HG03064 (cell line): ENCODE measurements around the gene OR2W3.

Experiments used
- ATAC-seq: cut with Tn5 transposase; IDR thresholded peaks from one replicate; pipeline ENCODE4 v1.9.1; 2021; ENCODE audit warnings: low read depth; ENCODE audit not compliant: unreplicated experiment

The OR2W3 gene

DNA sequence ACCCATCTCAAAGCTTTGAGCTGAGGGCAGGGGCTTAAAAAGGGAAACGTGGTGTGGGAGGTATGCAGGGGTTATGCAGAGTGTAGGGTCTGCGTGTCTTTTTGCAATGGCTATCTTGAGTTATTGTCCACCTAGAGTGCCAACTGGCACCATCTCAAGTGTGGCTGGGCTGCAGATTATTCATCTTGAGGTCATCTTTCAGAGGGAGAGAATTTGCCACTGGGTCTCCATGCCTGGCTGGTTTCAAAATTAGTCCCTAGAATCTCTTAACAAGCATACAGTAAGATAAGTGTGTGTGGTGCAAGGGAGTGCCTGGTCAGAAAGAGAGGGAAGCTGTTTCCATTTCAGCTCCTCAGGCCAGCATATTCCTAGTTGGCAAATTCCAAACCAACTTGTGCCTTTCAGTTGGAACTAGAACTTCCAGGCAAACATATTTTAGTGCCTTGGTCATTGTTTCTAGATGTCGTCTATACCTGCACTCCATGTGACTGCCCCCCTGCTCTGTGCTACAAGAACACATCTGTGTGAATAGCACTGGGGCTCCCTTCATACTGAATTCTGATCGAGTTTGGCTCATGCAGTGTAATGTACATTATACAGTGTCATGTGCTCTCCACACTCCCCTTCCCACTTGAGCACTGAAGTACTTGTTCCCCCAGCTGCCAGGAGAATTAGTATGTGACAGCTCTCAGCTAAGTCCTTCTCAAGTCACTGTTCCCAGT is 19.7 kb downstream of the OR2W3 start:
- no peak for ATAC-seq

DNA sequence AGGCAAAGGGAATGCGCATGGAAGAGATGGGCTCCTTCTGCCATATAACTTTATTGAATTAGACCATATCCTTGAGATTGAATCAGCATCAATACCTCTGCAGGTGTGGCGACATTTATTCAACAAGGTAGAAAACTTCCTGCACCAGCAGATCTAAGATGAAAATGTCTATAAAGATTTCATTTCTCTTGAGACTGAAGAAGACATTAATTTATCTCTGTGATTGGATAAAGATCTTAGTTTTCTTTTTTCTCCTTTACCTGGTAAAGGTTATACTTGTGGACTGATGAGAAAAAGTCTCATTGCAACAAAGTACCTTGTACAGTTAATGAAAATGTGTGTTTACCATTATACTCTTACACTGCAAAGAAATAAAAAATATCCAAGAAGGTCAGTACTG is 24.6 kb downstream of the OR2W3 start, which contains the start of gene OR2T8:
Gene OR2T8, plus strand, starts transcription at position 301 of the 400 bp plus-strand sequence. CDS start 766 bp downstream, outside the sequence.
- no peak for ATAC-seq

DNA sequence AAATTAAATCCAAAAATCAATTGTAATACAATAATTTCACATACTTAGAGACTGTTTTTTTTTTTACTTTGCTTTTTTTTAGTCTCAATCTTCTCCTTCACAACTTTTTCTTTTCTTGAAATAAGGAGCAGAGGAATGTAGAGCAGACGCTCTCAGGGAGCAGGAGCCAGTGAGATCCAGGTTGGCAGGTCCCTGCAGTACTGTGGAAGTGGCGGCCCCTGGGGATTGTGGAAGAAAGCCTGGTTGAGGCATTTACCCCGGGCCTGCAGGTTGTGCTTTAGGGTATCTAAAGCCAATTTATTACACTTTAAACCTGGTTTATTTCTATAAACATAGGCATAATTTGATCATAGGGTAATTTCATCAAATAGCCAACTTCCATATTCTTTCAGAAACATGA is 28.6 kb downstream of the OR2W3 start:
- no peak for ATAC-seq

DNA sequence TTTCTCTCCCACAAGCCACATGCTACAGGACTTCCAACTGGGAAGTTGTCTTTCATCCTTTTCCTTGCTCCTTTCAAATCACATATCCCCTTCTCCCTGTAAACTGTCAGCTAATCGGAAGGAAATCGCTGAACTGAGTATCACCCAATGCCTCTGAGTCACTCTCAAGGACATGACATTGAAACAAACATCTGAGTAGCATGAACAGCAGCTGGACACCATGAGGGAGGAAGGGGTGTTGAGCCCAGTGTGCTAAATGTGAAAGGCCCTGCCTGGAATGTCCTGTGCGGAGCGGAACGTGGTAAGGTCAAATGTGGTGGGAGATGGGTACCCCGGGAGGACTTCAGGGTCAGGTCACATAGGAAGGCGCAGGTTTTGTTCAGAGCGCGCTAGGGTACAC is 29.5 kb downstream of the OR2W3 start, which contains the start of gene OR2AJ1:
Gene OR2AJ1, plus strand, starts transcription at position 22 of the 400 bp plus-strand sequence. CDS start 8,880 bp downstream, outside the sequence.
- no peak for ATAC-seq

DNA sequence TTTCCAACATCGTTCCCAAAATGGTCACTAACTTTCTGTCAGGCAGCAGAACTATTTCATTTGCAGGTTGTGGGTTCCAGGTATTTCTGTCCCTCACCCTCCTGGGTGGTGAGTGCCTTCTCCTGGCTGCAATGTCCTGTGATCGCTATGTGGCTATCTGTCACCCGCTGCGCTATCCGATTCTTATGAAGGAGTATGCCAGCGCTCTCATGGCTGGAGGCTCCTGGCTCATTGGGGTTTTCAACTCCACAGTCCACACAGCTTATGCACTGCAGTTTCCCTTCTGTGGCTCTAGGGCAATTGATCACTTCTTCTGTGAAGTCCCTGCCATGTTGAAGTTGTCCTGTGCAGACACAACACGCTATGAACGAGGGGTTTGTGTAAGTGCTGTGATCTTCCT is 38.6 kb downstream of the OR2W3 start:
- no peak for ATAC-seq

DNA sequence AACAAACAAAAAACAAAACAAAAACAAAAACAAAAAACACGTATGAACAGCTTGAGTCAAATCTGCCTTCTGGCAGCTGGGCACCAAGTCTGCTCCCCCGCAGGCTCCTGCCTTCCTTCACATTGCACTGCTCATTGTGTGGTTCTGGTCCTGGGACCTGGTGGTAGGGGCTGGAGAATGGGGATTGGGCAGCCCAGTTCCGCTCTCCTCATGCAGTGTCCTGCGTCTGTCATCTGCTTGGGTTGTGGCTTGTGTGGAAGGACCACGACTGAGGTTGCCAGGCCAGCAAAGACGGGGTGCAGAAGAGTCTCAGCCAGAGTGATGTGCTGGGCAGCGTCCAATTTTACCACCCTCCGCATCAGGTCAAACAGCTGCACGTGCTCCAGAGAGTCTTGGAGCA is 40.4 kb downstream of the OR2W3 start:
- no peak for ATAC-seq

DNA sequence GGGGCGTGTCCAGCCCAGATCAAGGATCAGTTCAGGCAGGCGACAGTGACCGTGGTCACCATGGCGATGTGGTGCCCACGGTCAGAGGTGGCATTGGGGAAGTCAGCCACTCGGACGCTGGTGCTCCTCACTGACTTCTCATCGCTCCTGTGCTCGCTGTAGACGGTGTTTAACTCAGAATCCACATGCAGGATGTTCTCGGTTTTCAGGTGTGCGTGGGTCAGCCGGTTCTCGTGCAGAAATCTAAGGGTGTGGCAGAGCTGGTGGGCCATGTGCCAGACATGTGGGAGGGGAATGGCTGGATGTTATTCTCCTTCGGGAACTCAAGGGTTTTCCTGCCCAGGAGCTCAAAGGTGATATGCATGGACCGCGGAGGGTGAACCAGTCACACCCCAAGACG is 41.0 kb downstream of the OR2W3 start:
- no peak for ATAC-seq

DNA sequence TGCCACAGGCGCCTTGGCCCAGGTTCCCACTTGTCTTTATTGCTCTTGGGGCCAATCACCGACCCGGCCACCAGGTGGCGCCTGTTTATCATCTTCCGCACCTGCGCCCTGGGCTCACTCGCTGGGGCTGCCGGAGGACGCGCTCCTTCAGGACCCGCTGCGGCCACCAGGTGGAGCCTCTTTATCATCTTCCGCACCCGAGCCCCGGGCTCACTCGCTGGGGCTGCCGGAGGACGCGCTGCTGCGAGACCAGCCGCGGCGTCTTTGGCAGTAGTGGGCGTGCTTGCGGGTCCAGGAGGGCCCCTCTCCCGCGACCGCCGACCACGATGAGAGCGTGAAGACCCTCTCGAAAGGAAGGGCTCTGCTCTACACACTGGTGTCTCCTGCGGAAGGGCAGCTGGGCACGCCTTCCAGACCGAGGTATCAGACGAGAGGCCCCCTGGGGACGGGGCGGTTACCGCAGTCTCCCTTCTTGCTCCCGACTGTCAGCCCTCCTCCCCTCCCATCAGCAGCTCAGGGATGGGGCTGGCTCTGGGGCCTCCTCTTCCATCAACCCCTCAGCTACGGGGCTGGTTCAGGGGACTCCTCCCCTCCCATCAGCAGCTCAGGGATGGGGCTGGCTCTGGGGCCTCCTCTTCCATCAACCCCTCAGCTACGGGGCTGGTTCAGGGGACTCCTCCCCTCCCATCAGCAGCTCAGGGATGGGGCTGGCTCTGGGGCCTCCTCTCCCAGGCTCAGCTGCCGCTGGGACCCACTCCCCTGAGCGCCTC is 41.8 kb downstream of the OR2W3 start:
- peak; percentile 100 for ATAC-seq

DNA sequence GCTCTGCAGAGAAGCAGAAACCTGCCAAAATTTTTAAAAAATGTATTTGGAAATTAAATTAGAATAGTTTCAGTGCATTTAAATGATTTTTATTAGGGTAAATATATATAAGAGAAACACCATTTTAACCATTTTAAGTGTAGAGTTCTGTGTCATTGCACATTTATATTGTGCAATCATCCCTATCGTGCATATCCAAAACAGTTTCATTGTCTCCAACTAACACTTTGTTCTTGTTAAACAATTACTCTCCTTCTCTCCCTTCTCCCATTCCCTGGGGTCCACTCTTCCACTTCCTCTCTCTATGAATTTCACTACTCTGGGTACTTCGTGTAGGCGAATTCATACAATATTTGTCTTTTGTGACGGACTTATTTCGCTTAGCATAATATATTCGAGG is 47.2 kb downstream of the OR2W3 start:
- ATAC-seq = no peak
